ENCODE data around the gene CCDC97. TPM values are rescaled to one million over a fixed set of nuclear protein-coding genes. Genes with fewer than 3 reads are reported as not detected.

CCDC97 gene
- polyA plus RNA-seq, 1 donor from 2014 or later: 4.9 TPM

- no peak overlapping the region for H3K27ac ChIP-seq (ENCODE audit: low read length)
- H3K27me3 ChIP-seq (ENCODE audit: insufficient read depth, low read depth, low read length): no peaks in the 10 kb centered on the region
- no peaks in the 10 kb centered on the region for H4K20me1 ChIP-seq (ENCODE audit: insufficient read depth)
- H3K36me3 ChIP-seq (ENCODE audit: insufficient read depth, low read length): no peaks in the 10 kb centered on the region
- no peak overlapping the region for H3K4me2 ChIP-seq (ENCODE audit: low read length)
- H3K79me2 ChIP-seq (replicated peaks; ENCODE audit: insufficient read depth, low read length): no peaks in the 10 kb centered on the region
- no peak overlapping the region for H3K9ac ChIP-seq (ENCODE audit: low read length)
- no peak for TF ChIP-seq TAF1 (IDR thresholded peaks at IDR 0.05; ENCODE audit: low read depth)
- no peak for TF ChIP-seq POLR2AphosphoS5 (IDR thresholded peaks at IDR 0.05)
- TF ChIP-seq RAD21 (conservative IDR thresholded peaks at IDR 0.05): no peak
- no peak for TF ChIP-seq CTCF (IDR thresholded peaks at IDR 0.05; ENCODE audit: poor library complexity, severe bottlenecking)
- no peak for TF ChIP-seq SMC3 (conservative IDR thresholded peaks at IDR 0.05; ENCODE audit: poor library complexity)
- TF ChIP-seq EZH2 (IDR thresholded peaks at IDR 0.05; ENCODE audit: borderline replicate concordance, insufficient read depth, low read length, poor library complexity, severe bottlenecking): no peak
- TF ChIP-seq REST (IDR thresholded peaks at IDR 0.05; ENCODE audit: borderline replicate concordance): no peak
- TF ChIP-seq EP300 (conservative IDR thresholded peaks at IDR 0.05; ENCODE audit: poor library complexity, severe bottlenecking): no peak
- no peak for TF ChIP-seq MXI1 (conservative IDR thresholded peaks at IDR 0.05; ENCODE audit: poor library complexity, severe bottlenecking)
- H2AFZ ChIP-seq (ENCODE audit: low read depth, low read length): no peak overlapping the region
- no peaks in the 10 kb centered on the region for H3K9me3 ChIP-seq (ENCODE audit: low read length)
- no peaks in the 10 kb centered on the region for H3F3A ChIP-seq (ENCODE audit: insufficient read depth, low read length, poor library complexity, severe bottlenecking)
- H3K9me2 ChIP-seq (ENCODE audit: insufficient read depth, low read length): no peaks in the 10 kb centered on the region
- H3K4me3 ChIP-seq (ENCODE audit: low read length): no peak overlapping the region
Observed at GRCh38 chr19:41328157-41328841, 18.3 kb downstream of the CCDC97 start.

- Histone ChIP-seq H3K27me3 (ENCODE audit: insufficient read depth, low read depth, low read length) (no peaks in the 10 kb centered on the region), H4K20me1 (ENCODE audit: insufficient read depth) (no peaks in the 10 kb centered on the region), H3F3A (ENCODE audit: insufficient read depth, low read length, poor library complexity, severe bottlenecking) (no peaks in the 10 kb centered on the region), H3K9me2 (ENCODE audit: insufficient read depth, low read length) (no peaks in the 10 kb centered on the region), H3K9ac (ENCODE audit: low read length) (no peak overlapping the region), H3K4me3 (ENCODE audit: low read length) (no peak overlapping the region), H3K36me3 (ENCODE audit: insufficient read depth, low read length) (no peaks in the 10 kb centered on the region), H3K4me2 (ENCODE audit: low read length) (no peak overlapping the region), H3K9me3 (ENCODE audit: low read length) (no peaks in the 10 kb centered on the region), H3K27ac (ENCODE audit: low read length) (no peak overlapping the region), H3K79me2 (replicated peaks; ENCODE audit: insufficient read depth, low read length) (no peaks in the 10 kb centered on the region), H2AFZ (ENCODE audit: low read depth, low read length) (no peak overlapping the region)
- TF ChIP-seq RAD21 (conservative IDR thresholded peaks at IDR 0.05): no peak
- no peak for TF ChIP-seq POLR2AphosphoS5 (IDR thresholded peaks at IDR 0.05)
- TF ChIP-seq SMC3 (conservative IDR thresholded peaks at IDR 0.05; ENCODE audit: poor library complexity): no peak
- TF ChIP-seq TAF1 (IDR thresholded peaks at IDR 0.05; ENCODE audit: low read depth): no peak
- no peak for TF ChIP-seq EP300 (conservative IDR thresholded peaks at IDR 0.05; ENCODE audit: poor library complexity, severe bottlenecking)
- TF ChIP-seq MXI1 (conservative IDR thresholded peaks at IDR 0.05; ENCODE audit: poor library complexity, severe bottlenecking): no peak
- no peak for TF ChIP-seq EZH2 (IDR thresholded peaks at IDR 0.05; ENCODE audit: borderline replicate concordance, insufficient read depth, low read length, poor library complexity, severe bottlenecking)
- no peak for TF ChIP-seq REST (IDR thresholded peaks at IDR 0.05; ENCODE audit: borderline replicate concordance)
Observed at GRCh38 chr19:41328842-41329225, 18.9 kb downstream of the CCDC97 start.

All from neural cell (in vitro differentiated cells).